CD4-positive, alpha-beta T cell treated with Interleukin-4 for 4 hours (primary cell): ENCODE results near the gene SSC4D.

ENCODE experiments used
- DNase-seq: peaks from one replicate; pipeline ENCODE4 v3.0.0-alpha.2; 2020

Gene SSC4D

GRCh38 chr7:76349313-76349885 is 60.1 kb downstream of the SSC4D start:
- DNase-seq, result no peak

DNA sequence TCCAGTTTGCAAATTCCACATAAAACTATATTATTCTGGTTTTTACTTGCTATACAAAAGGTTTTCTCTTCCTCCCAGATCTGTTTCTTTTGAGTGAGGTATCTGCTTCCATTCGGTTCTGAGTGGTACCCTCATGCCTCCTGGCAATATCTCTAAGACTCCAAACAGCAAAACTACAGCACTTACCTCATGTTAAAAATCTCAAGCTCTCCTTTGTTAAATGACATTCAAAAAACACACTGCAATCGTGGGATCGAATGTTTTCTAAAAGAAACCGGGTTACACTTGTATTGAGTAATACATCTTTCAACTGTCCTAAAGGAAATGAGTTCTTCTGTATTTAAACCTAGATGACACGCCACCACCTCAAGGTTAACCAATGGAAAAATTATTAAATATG is 61.8 kb downstream of the SSC4D start:
- DNase-seq, result no peak

- DNase-seq, result no peak
Observed at GRCh38 chr7:76346778-76347177, 62.7 kb downstream of the SSC4D start.

DNA sequence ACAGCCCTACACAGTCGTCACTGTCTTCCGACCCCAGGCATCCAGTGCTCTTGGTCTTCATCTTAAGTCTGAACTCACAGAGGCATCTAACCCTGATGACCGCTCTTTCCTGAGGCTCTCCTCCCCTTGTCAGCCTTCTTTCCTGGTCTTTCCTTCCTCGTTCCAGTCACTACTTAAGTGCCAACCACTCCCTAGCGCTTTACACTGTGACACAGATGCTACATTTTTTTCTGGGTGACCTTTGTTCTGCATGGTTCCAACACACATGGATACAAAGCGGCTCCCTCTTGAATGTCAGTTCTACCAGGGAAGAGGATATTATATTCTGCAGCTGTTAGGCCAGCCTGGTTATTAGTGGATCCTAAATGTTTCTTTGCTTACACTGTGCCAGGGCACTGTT is 63.4 kb downstream of the SSC4D start:
- no peak for DNase-seq

DNA sequence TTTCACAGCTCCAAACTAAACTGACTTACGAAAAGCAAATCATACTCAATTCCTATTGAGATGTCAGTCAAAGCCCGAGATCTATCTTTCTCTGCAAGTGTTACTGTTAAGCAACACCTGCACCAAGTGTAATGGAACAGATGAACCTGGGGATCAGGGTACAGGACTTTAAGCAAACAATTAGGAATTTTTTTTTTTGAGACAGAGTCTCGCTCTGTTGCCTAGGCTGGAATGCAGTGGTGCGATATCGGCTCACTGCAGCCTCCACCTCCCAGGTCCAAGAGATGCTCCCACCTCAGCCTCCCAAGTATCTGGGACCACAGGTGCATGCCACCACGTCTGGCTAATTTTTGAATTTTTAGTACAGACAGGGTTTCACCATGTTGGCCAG is 65.6 kb downstream of the SSC4D start:
- DNase-seq, result no peak

GRCh38 chr7:76343294-76343930 is 66.1 kb downstream of the SSC4D start:
- DNase-seq, result no peak

DNA sequence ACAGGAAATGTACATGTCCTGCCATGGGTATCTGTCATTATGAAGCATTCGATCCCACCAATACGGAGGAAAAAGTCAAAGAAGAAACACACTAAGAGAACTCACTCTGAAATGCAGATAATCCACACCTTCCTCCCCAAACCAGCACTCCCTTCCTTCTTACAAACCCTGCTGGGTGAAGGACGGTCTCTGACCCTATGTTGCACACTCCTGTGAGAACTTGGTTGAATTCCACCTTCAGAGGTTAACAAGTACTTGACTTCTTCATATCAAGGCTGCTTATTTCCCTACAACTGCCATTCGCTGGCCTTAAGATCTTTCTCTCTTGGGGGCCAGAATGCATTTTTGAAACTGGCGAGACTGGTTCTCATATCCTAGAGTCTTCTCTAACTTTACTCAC is 67.3 kb downstream of the SSC4D start:
- no peak for DNase-seq

DNA sequence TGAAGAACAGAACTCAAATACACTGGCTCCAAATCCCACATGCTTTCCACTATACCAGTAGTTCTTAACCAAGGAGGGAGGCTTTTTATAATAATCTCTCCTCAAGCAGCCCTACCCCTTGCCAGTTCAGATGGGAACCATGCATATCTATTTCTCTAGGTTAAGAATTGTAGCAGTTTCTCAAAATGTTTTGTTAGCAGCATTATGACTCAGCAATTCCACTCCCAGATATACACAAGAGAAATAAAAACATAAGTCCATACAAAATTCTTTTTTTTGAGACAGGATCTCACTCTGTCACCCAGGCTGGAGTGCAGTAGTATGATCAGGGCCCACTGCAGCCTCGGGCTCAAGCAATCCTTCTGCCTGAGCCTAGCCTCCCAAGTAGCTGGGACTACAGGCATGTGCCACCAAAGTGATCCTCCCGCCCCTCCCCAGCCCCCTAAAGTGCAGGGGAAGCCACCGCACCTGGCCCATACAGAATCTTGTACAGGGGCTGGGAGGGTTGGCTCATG is 68.8 kb downstream of the SSC4D start:
- DNase-seq, result no peak
